GM10266 (cell line): ENCODE measurements around the gene TXNRD2.

Source experiments
- DNase-seq: peaks from one replicate; pipeline ENCODE4 v3.0.0; 2012; ENCODE audit errors: extremely low spot score
- TF ChIP-seq, protein P1 (sequence below): IDR thresholded peaks from 2 replicates; pipeline ENCODE4 v1.5.1; 2012; ENCODE audit warnings: mild to moderate bottlenecking, low read depth; ENCODE audit not compliant: control insufficient read depth, insufficient read depth; ENCODE audit errors: missing control alignments

TXNRD2 gene

DNA sequence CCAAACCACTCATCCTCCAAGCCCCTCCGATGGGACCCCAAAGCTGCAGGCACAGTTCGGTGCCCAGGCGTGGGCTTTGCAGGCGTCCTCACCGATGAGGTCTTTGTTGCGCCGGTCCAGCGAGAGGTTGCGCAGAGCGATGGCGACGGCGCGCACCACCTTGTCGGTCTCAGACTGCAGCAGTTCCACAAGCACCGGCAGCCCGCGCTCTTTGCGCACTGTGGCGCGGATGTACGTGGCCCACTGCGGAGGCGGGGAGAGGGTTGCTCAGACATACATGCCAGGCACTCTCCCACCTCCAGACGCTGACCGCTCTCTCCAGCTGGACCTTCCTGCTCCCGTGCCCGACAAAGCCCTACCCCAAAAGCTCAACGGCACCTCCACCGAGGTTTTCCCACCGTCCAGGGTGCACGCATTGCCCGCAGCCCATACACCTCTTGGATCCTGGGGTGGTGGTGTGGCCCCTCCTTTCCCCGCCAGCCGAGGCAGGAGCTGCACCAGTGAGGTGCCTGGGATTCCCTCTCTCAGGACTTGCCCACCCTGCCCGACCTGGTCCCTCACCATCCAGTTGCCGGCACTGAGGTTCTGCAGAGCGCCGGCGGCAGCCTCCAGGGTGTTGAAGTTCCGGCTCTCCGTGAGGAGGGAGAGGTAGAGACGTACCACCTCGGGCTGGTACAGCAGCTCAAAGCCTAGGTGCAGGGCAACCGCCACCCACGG is 32.1 kb upstream of the TXNRD2 start:
- DNase-seq: no peak
- TF ChIP-seq, protein P1, sequence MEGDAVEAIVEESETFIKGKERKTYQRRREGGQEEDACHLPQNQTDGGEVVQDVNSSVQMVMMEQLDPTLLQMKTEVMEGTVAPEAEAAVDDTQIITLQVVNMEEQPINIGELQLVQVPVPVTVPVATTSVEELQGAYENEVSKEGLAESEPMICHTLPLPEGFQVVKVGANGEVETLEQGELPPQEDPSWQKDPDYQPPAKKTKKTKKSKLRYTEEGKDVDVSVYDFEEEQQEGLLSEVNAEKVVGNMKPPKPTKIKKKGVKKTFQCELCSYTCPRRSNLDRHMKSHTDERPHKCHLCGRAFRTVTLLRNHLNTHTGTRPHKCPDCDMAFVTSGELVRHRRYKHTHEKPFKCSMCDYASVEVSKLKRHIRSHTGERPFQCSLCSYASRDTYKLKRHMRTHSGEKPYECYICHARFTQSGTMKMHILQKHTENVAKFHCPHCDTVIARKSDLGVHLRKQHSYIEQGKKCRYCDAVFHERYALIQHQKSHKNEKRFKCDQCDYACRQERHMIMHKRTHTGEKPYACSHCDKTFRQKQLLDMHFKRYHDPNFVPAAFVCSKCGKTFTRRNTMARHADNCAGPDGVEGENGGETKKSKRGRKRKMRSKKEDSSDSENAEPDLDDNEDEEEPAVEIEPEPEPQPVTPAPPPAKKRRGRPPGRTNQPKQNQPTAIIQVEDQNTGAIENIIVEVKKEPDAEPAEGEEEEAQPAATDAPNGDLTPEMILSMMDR: no peak

GRCh38 chr22:19972652-19973550 is 31.3 kb upstream of the TXNRD2 start:
- DNase-seq: no peak
- TF ChIP-seq, protein P1: no peak

- TF ChIP-seq, protein P1: no peak
- no peak for DNase-seq
These were observed 30.6 kb upstream of the TXNRD2 start for GRCh38 chr22:19972251-19972650.

DNA sequence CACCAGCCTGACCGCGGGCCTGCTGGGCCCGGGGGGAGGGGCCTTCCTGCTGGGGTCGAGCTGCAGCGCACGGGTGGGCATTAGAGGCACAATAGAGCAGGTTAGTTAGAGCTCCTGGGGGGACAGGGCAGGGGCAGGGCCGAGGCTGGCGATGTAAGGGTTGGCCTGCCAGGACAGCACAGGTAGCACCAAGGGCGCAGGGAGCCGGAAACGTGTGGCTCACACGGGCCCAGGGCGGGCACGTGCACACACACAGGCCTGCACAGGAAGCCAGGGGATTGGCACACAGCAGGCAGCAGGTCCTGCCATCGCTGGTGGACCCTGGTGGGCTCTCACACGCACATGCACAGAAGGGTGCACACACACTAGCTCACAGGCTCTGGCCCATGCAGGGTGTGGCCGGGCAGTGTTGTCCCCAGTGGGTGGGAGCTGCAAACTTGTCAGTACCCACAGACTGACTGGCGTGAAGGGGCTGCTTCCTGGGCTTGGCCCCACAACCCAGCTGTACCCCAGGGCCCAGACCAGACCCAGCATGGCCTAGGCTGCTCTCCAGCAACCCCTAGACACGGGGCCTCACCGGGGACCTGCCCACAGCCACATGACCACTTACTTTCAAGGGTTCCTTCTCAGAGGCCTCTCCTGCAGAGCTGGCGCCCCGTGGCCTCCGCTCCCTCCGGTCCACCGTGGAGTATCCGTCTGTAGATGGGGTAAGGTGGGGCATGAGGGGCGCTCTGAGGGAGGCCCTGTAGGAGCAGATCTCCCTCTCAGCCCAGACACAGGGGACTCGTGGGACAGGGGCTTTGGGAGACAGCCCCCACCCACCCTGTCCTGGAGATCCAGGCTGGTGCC is 29.9 kb upstream of the TXNRD2 start:
- TF ChIP-seq, protein P1: no peak
- no peak for DNase-seq

DNA sequence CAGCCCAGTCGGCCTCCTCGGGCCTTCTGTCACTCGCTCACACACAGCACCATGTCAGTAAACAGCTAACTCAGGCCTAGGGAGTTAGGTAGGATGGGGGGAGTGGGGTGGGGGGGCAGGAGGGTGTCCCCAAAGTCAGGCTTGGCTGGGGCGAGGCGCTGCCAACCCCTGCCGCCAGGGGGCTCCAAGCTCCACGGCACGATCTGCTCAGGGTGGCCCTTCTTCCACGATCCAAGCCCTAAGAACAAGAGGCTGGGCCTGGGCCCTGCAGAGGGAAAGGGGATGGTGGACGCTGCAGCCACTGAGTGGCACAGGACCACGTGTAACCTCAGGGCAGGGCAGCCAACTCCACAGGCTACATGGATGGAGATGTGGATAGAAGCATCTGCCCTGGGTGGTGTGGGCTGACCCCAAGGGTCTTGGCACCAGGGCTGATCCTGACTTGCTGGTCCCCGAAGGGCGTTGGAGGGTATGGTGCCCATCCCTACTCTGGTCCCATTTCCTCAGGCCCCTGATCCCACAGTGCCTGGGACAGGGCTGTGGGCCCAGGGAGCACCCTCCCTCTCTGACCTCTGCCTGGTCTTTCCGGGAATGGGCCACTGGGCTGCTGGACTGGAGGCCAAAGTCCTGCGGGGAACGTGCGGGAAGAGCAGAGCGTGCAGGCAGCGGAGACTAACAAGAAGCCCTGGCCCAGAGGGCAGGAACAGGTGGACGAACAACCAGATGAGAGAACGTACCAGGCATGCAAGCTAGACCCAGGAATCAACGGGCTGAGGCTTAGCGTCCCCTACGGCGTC is 29.1 kb upstream of the TXNRD2 start:
- peak; percentile 90 for DNase-seq
- TF ChIP-seq, protein P1: peak; percentile 91

- TF ChIP-seq, protein P1: no peak
- no peak for DNase-seq
These were observed 28.4 kb upstream of the TXNRD2 start for GRCh38 chr22:19970031-19970478.
